NOMO-1 treated with dmso at 0.1 percent for 144 hours (cell line): ENCODE data around the gene CTTN.
"Not testable (repeated sequence)": the region's sequence is repeated elsewhere in the genome, so short reads cannot be mapped to it uniquely, and the experiment has no call there.

ENCODE experiments used
- DNase-seq: peaks from one replicate; lab custom pipeline; 2025; ENCODE audit not compliant: unreplicated experiment; lab: John Stamatoyannopoulos, UW

Gene CTTN

DNA sequence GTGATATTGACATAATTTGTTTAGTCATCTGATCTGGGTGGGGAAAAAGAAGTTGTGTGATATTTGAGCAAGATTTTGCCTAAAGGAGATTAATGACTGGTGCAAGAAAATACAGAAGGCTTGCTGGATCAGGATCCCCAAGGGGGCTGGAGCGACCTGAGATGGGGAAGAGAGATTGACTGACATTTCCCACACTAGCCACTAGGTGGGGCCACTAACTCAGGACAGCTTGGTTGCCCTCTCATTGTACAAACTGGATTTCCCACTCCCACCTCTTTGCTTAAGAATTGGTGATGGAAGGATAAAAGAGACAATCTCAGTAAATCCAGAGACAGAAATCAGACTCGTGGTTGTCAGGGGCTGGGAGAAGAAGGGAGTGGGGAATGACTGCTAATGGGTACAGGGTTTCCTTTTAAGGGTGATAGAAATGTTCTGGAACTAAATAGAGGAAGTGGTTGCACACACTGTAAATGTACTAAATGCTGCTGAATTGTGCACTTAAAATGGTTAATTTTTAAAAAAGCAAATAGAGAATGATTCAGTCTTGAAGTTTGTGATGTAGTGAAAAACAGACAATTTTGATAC lies 50.7 kb downstream of the CTTN start:
- DNase-seq, result no peak

DNA sequence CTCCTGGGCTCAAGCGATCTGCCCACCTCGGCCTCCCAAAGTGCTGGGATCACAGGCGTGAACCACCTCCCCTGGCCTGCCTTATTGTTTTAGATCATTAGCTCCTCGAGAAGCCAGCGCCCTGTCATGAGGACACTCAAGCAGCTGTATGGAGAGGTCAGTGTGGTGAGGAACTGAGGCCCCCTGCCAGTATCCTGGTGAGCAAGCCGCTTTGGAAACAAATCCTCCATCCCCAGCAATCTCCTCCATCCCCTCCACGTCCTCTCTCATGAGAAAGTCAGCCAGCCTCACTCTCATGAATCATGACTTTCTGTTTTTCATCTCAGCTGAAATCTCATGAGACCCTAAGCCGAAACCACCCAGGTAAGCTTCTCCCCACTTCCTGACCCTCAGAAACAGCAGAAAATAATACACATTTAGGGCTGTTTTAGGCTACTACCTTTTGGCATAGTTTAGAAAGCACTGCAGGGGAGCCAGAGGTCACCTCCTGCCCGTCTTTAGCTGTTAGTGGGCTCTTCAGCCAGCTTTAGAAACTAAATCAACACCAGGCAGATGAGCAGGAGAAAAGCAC lies 56.0 kb downstream of the CTTN start:
- no peak for DNase-seq

DNA sequence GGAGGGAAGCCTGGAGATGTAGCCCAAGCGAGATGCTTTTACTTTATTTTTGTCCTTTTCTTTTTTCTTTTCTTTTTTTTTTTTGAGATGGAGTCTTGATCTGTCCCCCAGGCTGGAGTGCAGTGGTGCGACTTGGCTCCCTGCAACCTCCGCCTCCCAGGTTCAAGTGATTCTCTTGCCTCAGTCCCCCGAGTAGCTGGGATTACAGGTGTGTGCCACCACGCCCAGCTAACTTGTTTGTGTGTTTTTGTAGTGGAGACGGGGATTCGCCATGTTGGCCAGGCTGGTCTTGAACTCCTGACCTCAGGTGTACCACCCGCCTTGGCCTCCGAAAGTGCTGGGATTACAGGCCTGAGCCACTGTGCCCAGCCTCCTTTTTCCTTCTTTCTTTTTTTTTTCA lies 56.5 kb downstream of the CTTN start:
- DNase-seq, result not testable (repeated sequence)

DNA sequence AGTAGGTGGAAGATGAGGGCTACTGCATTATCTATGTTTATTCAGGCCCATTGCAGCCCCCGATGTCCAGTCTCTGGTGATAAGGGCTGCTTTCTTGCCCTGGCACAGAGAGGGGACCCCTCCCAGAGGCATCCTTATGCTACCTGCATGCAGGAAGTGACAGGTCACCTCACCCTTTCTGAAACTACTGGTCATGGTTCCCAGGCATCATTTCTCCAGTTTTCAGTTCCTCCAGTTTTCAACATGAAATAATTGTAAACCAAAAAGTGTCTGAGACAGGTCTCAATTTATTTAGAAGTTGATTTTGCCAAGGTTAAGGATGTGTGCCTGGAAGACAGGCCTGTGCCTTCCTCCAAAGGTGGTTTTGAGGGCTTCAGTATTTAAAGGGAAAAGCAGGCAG lies 57.0 kb downstream of the CTTN start:
- no peak for DNase-seq

DNA sequence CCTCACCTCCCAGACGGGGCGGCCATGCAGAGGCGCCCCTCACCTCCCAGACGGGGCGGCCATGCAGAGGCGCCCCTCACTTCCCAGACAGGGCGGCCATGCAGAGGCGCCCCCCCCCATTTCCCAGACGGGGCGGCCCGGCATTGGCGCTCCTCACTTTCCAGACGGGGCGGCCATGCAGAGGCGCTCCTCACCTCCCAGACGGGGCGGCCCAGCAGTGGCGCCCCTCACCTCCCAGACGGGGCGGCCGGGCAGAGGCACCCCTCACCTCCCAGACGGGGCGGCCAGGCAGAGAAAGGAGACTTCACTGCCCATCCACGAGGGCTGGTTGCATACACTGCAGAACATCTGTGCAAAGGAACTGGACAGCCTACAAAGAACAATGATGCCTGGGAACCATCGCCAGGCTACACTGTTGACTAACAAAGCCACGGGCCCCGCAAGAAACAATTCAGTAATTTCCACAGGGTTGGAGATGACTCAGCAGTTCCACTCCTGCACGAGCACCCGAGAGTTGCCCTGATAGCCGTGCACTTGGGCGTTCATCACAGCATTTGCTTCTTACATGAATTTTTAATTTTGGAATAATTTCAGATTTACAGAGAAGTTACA lies 58.7 kb downstream of the CTTN start:
- DNase-seq, result no peak

DNA sequence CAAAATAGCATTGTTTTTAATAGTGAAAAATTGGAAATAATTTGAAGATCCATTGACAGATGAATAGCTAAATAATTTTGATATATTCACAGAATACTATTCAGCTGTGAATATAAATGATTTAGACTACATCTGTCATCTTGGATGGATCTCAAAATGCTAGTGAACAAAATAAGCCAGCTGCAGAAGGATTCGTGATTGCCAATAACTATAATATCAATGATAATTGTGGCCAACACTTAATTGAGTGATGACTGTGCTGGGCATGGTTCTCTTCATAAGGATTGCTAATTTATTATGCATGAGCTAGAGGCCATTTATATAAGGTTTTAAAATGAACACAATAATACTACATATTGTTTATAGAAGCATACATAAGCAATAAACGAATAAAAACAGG lies 60.4 kb downstream of the CTTN start:
- DNase-seq, result no peak

DNA sequence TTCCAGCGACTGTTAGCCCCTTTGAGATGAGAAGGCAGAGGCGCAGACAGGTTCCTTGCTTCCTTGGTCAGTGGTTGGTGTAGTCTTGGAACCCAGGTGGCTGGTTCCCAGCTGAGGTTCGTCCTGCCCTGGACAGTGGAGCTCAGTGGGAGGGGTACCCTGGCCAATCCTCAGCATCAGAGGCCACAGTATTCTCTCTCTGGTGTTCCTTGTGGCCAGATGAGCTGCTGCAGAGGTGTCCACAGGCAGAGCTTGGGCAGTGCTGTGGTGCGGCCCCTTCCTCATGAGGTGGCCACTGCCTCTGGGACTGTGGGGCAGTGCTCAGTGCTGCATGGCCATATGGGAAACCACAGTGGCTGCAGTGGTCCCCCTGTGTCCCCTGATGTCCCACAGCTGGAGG lies 61.8 kb downstream of the CTTN start:
- no peak for DNase-seq

DNA sequence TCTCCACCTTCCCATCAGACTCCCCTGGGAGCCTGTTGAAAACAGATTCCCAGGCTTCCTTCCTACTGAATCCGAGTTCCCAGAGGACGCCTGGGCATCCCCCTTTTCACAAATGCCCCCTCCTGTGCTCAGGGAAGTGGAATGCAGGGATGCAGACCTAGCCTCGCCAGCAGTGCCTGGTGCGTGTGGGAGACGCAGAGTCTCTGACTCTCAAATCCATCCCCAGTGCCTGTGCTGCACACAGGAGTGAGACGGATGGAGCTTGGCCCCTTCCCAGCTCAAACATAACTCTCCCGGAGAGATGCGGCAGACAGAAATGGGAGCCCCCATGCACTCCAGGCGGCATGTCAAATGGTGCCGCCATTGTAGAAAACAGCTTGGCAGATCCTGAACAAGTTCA lies 62.6 kb downstream of the CTTN start:
- DNase-seq, result no peak

DNA sequence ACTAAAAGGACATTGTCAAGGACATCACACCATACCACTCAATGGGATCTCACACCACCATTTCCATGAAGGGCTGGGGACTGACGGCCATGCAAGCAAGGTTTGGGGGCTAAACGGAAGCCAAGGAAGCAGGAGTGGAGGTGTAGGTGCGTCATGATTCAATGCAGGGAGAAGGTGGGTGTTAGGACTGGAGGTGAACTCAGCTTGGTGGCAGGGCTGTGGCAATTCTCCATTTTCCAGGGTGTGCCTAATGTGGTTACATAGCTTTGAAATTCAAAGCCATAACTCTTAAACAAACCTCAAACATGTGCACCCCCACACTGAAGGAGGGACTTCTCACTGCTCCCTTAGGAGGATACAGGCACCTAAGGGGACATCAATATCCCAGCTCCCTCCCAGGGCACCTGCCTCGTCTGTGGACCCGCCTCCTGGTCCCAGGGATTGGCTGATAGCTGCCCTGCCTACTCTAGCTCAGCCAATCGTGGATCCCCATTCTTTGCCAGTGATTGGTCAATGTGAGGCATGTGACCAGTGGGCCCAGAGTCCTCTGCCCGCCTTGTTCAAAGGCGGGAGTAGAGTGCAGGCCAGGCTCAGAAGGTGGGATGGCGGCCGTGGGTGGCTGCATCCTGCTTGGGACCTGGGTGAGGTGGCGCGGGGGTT lies 64.6 kb downstream of the CTTN start:
- DNase-seq, result no peak

DNA sequence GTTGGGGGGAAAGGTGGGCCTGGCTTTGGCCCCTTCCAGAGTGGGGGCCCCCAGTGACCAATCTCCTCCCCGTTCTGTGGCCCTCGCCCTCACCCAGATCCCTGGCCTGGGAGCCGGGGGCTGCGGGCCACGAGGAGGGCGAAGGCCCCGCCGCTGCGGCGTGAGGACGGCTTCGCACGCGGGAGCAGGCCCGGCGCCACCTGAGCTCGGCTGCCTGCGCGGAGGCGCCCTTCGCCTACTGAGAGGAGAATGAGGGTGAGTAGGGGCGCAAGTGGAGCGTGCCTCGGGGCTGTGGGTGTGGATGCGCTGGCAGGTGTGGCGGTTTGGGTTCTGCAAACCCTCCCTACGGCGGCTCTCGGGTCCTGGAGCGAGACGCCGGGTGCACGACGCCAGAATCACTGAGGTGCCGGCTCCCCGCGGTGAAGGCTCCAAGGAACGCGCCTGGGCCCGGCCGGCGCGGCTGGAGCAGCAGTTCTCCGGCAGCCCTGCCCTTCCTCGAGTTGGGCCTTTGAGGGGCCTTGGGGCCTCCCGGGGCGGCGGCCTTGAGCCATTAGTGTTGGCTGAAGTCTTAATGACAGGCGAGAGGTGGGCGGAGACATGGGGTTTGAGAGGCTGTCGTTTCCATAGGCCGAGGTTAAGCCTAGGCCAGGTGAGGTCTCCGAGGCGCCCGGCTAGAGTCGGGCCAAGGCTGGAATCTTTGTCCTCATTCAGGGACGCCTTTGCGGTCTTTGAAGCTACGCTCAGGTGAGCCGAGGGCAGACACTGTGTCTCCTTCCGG lies 65.3 kb downstream of the CTTN start:
- no peak for DNase-seq

DNA sequence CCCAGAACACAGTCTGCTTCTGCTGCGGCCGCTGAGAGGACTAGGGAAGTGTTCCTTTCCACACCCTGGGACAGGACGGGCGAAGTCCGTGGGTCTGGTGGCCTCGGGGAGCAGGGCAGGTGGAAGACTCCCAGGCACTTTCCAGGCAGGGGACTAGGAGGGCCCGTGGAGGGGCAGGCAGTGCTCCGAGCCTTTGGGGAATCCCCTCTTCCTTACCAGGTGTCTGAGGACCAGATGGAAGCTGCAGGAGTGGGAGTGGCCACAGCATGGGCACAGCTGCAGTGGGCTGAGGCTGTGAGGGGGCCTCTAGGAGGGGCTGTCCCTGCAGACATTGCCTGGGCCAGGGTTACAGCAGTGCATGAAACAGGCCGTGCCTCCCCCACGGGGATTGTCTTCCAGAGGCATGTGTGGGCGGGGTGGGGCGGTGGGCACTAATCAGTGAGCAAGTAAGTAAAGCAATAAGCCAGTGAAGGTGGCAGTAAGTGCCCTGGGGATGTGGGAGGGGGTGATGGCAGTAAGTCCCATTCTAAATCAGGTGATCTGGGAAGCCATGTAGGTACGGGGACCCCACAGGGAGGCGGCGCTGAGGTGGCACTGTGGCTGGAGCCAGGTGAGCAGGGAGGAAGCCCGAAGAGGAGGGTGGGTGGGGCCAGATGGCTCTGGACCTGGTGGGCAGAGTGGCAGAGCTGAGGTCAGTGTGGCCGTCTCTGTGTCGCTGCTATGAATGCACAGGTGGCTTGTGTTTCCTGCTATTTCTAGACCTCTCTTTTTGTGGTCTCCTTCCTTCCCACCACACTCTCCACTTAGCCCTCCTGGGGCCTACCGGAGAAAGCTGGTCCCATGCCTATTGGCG lies 66.4 kb downstream of the CTTN start:
- no peak for DNase-seq

DNA sequence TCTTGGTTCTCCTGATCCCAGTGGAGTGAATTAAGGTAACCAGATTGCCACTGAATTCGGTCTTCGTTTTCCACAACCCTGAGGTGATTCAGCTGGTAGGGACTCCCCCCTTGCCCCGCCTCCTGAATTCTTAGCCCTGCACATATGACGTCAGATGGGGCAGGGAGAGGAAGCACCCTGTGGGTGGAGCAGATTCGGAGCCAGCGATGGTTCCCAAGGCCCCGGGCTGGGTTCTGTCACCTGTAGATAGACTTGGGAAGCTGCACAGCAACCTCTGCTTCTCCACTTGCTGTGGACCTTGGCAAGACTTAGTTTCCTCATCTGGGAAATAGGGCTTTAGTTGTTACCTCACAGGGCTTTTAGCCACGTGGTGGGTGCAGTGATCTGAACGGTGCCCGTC lies 67.8 kb downstream of the CTTN start:
- no peak for DNase-seq

DNA sequence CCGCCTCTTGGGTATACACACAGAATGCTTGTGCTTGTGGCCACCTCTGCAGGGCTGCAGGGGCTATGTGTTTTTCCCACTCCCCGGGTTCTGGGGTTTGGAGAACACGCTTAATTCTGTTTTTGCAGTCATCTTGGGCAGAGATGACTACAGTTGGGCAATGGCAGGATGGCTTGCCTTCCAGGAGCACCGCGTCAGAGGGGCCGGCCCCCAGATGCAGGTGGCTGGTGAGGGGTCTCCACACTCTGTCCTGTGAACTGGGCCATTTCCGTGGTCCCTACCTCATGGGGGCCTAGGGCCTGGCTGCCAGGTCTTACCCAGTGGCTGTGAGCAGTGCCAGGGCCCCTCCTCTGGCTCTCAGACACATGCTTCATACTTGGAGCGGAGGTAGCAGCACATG lies 68.3 kb downstream of the CTTN start:
- no peak for DNase-seq

DNA sequence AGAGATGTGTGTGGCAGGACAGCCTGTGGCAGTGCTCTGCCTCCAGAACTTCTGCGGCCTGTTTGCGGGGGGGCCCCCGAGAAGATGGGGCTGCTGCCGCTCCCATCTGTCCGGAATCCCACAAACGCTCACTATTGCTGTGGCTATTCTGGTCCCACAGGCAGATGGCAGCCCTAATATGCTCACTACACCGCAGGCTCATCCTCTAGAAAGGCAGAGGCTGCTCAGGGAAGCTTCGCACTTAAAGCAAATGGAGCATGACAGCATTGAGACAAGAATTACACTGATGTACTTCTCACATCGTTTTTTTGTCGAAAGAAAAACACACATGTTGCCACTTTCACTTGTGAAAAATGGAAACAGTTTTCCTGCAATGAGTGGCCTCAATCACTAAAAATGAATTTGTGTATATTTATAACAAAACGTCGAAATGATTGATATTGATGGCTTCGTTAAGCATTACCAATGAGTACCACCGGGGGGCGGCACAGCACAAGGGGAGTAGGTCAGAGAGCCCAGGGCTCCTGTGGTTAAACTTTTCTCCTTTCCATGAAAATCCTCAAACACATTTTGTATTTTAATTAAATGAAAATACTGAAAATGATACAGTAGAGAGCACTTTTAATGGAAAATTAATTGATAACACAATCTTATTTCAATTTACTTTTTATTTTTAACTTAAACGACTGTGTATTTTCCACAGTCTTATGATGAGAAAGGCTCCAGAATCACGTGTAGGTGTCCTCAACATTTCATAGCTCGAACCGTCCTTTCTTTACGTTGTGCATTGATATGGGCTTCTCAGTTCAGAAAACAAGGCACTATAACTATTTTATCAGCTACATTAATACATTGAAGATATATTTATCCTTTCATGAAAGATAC lies 69.1 kb downstream of the CTTN start:
- DNase-seq, result no peak

DNA sequence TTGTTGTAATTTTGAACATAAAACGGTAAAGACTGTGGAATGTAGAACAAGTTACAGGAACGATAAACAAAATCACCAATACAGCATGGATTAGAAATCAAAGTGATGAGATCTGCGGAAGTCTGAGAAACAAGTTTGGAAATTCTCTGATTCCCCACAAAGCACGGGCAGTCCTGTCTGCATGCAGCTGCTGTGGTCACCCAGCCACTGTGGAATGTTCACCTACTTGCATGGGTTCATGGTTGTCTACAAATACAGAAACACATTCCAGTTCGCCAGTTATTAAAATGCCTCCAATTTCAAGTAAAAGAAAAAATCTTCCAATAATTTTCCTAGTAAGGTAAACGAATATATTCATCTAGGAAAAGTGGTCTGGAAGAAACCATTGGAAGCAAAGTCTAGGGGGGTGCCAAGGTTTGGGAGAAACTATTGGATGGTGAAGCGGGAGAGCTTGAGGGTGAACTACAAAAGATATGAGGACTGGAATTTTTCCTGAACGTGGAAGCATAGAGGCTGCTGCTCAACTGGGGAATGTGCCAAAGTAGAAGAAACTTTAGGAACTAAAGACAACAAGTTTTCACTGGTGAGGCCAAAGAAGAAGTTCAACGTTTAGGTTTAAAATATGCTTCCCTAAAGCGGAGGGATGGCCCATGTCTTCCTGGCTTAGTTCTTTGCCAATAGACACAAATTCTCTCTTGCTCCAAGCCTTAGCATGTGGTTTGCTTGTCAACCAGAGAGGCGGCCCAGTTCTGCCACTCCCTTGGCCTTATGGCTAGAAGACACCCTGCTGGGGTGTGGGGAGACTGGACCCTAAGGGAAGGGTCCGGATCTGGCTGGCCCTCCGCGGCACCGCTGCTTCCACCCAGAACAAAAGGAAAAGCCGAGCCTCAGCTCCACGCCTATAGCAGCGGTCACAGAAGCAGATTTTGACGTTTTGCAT lies 70.2 kb downstream of the CTTN start:
- no peak for DNase-seq

DNA sequence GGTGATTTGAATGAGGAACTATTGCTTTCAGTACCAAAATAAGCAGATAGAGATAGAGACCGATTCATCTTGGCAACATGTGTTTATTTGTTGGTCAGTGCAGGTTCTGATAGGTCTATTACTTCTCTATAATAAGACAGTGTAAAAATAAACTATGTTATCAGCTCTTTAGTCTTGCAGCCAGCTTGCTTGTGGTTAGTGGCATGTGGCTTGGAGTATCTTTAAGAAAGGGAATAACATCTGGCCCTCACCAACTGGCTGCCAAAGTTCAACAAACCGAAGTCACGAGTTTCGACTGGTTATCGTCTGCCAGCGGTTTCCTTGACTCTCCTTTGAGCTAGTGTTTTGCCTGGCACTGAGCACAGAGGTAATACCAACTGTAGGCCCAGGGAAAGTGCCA lies 71.8 kb downstream of the CTTN start:
- DNase-seq, result no peak

DNA sequence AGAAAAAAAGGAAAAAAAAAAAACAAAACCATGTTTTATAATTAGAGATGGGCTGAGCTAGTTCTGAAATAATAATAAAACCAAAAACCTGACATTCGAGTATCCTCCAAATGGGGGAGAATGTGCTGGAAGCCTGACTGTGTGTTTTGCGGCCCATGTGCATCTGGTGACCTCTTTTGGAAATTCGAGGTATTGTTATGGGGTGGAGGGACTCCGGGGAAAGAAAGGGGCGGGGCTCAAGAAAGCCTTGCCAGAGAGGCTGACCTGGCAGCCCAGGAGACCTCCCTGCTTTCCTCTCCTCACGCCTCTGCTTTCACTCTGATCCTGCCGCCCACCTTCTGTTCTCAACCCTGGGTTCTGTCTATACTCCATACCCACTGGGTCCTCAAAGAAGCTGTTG lies 72.9 kb downstream of the CTTN start:
- DNase-seq, result peak; percentile 30

DNA sequence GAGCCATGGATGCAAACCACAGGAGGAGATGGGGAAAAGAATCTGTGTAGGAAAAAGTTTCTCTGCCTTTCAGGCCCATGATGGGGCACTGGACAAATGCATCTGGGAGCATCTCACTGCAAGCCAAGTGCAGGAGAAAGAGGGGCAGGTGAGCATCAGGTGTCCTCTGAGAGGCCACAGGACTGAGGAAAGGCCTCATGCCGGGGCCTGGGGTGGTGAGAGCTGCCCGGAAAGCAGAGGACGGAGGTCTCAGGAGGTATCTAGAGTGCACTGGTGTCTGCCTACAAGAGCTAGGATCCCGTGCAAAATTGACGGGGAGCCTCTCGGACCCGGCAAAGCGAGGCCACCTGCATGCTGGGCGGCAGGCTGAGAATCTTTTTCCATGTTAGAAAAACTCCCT lies 73.9 kb downstream of the CTTN start:
- DNase-seq, result no peak
